Activated T-helper 1 cell treated with anti-CD3 and anti-CD28 coated beads, Interleukin-12 subunit alpha, Interleukin-12 subunit beta, Interleukin-2, Interleukin-4 antibody, amounts not matched to agents 30 ng/mL and 10 ng/mL and 1 ng/mL, durations not matched to agents 14 hours and 24 hours and 36 hours (primary cell): Measurements from ENCODE around the gene CMYA5. TPM values are rescaled to one million over a fixed set of nuclear protein-coding genes. Genes with fewer than 3 reads are reported as not detected.

ENCODE experiments used
- DNase-seq: peaks from one replicate; pipeline ENCODE4 v3.0.0; 2021; ENCODE audit warnings: low spot score
- H3K27ac Mint-ChIP-seq: one replicate; pipeline ENCODE4 v1.8.0; 2021; ENCODE audit warnings: mild to moderate bottlenecking, mixed read lengths
- H3K27me3 Mint-ChIP-seq: one replicate; pipeline ENCODE4 v1.8.0; 2022; ENCODE audit warnings: mild to moderate bottlenecking, moderate library complexity, mixed read lengths; ENCODE audit not compliant: insufficient read depth
- H3K36me3 Mint-ChIP-seq: one replicate; pipeline ENCODE4 v1.8.0; 2021; ENCODE audit warnings: low read depth, mixed read lengths
- H3K4me1 Mint-ChIP-seq: one replicate; pipeline ENCODE4 v1.8.0; 2021; ENCODE audit warnings: low read depth, mixed read lengths
- H3K4me3 Mint-ChIP-seq: one replicate; pipeline ENCODE4 v1.8.0; 2021; ENCODE audit warnings: mild to moderate bottlenecking, moderate library complexity, mixed read lengths
- H3K9me3 Mint-ChIP-seq: one replicate; pipeline ENCODE4 v1.8.0; 2021; ENCODE audit warnings: mixed read lengths
- intact Hi-C: fragments of 100-400 bp; cut with micrococcal nuclease; formaldehyde crosslinking; loops from one replicate; pipeline ENCODE4 v1.15.1; 2024
- total RNA-seq: library from RNA; stranded (reverse); gene quantifications from 2 replicates; pipeline ENCODE4 v1.2.3, GENCODE V29; 2022

Gene CMYA5
- total RNA-seq, 1 donor from 2014 or later = 0.10 TPM

GRCh38 chr5:79742549-79743136 is 53.0 kb downstream of the CMYA5 start:
- intact Hi-C loops = no loop called here
- no peak overlapping the region for H3K27ac Mint-ChIP-seq
- H3K36me3 Mint-ChIP-seq = peaks cover 1% of the 10 kb centered on the region
- H3K4me1 Mint-ChIP-seq = peaks cover 6% of the 10 kb centered on the region
- DNase-seq = no peak
- no peak overlapping the region for H3K4me3 Mint-ChIP-seq
- no peaks in the 10 kb centered on the region for H3K9me3 Mint-ChIP-seq
- peaks cover 26% of the 10 kb centered on the region for H3K27me3 Mint-ChIP-seq

DNA sequence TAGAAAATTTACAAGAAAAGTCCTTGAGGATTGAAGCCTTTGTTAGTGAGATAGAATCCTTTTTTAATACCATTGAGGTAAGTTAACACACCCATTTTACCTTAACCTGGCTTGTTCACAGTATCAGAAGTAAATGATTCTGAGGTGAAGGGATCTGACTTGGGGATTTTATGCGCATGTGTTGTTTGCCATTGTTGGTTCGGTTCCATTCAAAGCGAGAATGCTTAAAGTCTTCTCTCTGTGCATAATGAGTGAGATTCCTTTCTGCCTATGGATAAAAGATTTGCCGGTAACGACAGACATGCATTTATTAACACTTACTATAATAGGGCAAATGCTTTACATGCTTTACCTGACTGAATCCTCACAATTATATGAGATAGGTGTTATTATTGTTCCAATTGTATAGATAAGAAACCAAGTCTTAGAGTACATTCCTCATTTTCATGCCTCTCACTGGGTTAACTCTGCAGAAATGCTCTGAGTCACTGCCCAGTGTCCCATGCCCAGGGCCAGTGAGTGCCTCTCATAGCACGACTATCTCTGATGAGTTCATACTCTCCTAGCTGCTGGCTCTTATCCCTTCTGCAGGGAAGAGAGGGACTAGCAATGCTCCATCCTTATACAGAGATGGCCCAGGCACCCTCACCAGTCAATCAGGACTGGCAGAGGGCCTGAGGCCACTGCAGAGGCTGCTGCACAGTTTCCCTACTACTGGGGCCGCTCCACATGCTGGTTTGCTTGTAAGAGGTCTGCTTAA is 54.4 kb downstream of the CMYA5 start:
- no peak overlapping the region for H3K27ac Mint-ChIP-seq
- intact Hi-C loops = no loop called here
- H3K27me3 Mint-ChIP-seq = peaks cover 22% of the 10 kb centered on the region
- no peak overlapping the region for H3K4me3 Mint-ChIP-seq
- no peaks in the 10 kb centered on the region for H3K4me1 Mint-ChIP-seq
- DNase-seq = no peak
- no peaks in the 10 kb centered on the region for H3K9me3 Mint-ChIP-seq
- H3K36me3 Mint-ChIP-seq = no peaks in the 10 kb centered on the region

- intact Hi-C loops = no loop called here
- H3K27me3 Mint-ChIP-seq = peaks cover 21% of the 10 kb centered on the region
Measured at GRCh38 chr5:79745255-79745654, 55.6 kb downstream of the CMYA5 start.

DNA sequence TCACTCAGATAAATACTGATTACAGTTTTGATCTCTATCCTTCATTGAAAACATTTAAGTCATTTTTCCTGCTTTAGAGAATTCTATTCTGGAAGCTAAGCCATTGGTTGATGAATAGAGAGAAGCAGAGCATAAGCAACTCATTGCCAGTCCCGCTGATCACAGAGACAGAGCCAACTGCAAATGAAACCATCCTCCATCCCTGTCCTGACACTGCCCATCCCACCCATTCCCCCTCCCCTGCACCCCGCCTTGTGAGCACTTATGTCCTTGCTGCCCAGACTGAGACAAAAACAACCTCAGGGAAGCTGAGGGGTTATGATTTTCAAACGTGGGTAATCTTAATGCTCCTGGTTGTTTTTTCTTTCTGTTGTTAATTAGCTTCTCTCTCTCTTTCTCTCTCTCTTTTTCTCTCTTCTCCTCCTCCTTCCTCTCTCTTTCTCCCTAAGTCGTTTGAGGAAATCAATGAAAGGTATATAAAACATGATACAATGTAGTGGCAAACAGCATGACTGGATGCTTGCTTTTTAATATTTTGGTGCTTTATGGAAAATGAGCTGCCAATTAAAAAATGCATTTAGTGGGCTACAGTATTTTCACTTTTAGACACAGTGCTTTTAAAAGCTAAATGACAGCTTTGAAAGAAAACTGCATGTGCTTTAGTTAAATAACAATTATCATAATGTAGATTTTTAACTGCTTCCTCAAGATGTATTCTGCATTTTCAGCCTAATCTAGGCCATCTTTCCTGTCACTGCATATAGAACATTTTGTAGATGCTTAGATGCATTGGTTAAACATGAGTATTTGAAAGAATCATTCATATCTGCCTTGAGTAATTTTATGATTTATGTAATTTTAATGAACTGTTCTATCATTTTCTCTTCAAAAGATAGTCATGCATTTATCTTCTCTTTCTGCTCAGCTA is 57.3 kb downstream of the CMYA5 start:
- H3K4me3 Mint-ChIP-seq = no peak overlapping the region
- no peaks in the 10 kb centered on the region for H3K36me3 Mint-ChIP-seq
- no peak for DNase-seq
- H3K27me3 Mint-ChIP-seq = peaks cover 15% of the 10 kb centered on the region
- no peak overlapping the region for H3K27ac Mint-ChIP-seq
- intact Hi-C loops = no loop called here
- H3K4me1 Mint-ChIP-seq = no peaks in the 10 kb centered on the region
- no peaks in the 10 kb centered on the region for H3K9me3 Mint-ChIP-seq

More at GRCh38 chr5:79745255-79745654, 55.6 kb downstream of the CMYA5 start:
- H3K4me1 Mint-ChIP-seq = no peaks in the 10 kb centered on the region
- H3K4me3 Mint-ChIP-seq = no peak overlapping the region
- no peaks in the 10 kb centered on the region for H3K36me3 Mint-ChIP-seq
- no peak overlapping the region for H3K27ac Mint-ChIP-seq
- DNase-seq = no peak
- no peaks in the 10 kb centered on the region for H3K9me3 Mint-ChIP-seq

DNA sequence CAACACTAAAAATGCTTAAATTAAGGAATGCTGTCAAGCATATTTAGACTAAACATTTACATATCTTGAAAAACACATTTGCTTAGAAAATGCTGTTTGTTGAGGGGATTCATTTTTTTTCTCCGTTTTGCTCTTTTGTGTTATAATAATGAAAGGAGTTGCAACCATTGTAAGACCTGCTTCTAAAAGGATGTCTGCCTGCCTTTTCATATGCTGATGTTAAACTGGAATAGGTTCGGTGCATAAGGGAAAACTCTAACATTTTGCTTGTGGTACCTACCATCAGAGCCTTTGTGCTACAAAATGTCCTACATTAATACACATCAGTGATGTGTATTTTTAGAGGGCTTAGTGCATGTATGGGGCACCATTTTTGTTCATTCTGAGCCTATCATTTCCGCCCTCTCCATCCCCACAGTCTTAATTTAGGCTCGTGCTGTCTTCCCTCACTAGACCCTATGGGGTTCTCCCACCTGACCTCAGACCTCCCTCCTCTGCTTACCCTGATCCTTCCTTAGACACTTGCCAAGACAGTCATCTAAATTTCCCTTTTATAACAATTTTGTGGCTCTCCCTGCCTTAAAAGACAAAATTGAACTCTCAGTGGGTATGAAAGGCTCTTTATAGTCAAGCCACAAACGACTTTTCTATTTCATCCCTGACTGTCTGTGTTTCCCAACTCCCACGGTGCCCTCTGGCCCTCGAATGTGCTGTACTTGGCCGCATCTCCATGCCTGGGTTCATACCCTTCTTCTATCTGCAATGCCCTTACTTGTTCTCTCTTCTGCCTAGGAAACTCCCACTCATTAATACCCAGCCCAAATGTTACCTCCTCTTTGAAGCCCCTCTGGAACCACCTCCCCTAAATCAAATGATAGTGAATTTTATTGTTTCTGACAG is 61.2 kb downstream of the CMYA5 start:
- intact Hi-C loops = no loop called here
- H3K27me3 Mint-ChIP-seq = peaks cover 13% of the 10 kb centered on the region
- H3K4me1 Mint-ChIP-seq = no peaks in the 10 kb centered on the region
- no peak for DNase-seq
- no peaks in the 10 kb centered on the region for H3K36me3 Mint-ChIP-seq
- H3K9me3 Mint-ChIP-seq = no peaks in the 10 kb centered on the region
- H3K27ac Mint-ChIP-seq = no peak overlapping the region
- no peak overlapping the region for H3K4me3 Mint-ChIP-seq

- no peaks in the 10 kb centered on the region for H3K36me3 Mint-ChIP-seq
- no peaks in the 10 kb centered on the region for H3K9me3 Mint-ChIP-seq
- peaks cover 8% of the 10 kb centered on the region for H3K27me3 Mint-ChIP-seq
- no peak for DNase-seq
- intact Hi-C loops = no loop called here
- H3K4me1 Mint-ChIP-seq = no peaks in the 10 kb centered on the region
- no peak overlapping the region for H3K27ac Mint-ChIP-seq
- no peak overlapping the region for H3K4me3 Mint-ChIP-seq
Measured at GRCh38 chr5:79753092-79753491, 63.5 kb downstream of the CMYA5 start.

DNA sequence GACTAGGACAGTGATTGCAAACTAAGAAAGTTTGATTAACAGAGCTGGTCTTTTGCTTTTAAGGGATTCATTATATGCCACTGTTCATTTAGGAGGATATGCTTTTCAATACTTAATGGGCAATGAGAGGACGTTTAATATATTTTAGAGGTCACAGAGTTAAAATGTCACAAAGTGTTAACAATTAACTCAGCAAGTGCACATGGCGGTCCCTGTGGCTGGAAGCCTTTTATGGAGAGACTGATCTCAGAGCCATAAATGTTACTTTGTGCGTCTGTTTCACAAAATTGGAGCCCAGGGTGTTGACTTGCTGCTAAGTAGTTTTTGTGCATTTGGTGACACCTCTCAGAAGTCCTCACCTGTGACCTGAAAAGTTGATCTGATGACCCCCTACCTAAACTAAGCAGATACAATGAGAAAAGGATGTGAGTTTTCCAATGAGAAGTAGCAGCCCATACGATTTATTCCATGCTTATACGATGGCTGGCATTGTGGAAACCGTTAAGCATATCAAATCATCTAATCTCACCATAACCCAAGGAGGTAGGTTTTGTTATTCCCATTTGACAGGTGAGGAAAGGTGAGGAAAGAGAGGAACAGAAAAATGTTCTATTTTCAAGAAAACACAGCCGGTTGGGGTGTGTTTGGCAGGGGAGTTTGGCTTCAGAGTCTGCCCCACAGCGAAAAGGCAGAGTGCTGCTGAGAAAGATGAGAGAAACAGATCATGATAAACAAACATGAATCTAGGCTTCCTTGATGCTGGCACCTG is 64.4 kb downstream of the CMYA5 start:
- Mint-ChIP-seq H3K4me3 (no peak overlapping the region), H3K27me3 (peaks cover 7% of the 10 kb centered on the region), H3K4me1 (no peaks in the 10 kb centered on the region), H3K27ac (no peak overlapping the region), H3K36me3 (no peaks in the 10 kb centered on the region), H3K9me3 (no peaks in the 10 kb centered on the region)
- intact Hi-C loops = loop anchor here (2.0 kb wide), 1 partner anchor 17 kb away; no protein-coding TSS in a partner anchor
- DNase-seq = no peak

DNA sequence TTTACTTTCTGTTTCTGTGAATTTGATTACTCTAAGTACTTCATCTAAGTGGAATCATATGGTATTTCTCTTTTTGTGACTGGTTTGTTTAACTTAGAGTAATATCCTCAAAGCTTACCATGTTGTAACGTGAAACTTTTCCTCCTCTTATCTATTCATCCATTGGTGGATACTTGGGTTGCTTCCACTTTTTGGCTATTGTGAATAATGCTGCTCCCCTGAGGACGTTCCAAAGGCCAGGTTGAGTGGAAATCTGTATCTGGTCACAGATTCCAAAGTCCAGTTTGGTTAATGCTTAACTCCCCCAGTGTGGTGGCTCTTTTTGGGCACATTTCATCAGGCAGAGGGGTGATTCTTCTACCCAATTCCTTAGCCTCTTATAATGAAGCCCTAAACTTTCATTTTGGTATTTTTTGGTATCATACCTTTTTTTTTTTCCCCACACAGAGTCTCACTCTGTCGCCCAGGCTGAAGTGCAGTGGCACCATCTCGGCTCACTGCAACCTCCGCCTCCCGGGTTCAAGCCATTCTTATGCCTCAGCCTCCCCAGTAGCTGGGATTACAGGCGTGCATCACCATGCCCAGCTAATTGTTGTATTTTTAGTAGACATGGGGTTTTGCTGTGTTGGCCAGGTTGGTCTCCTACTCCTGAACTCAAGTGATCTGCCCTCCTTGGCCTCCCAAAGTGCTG is 65.4 kb downstream of the CMYA5 start:
- H3K4me3 Mint-ChIP-seq = no peak overlapping the region
- intact Hi-C loops = loop anchor here (2.0 kb wide), 1 partner anchor 18 kb away; no protein-coding TSS in a partner anchor

DNA sequence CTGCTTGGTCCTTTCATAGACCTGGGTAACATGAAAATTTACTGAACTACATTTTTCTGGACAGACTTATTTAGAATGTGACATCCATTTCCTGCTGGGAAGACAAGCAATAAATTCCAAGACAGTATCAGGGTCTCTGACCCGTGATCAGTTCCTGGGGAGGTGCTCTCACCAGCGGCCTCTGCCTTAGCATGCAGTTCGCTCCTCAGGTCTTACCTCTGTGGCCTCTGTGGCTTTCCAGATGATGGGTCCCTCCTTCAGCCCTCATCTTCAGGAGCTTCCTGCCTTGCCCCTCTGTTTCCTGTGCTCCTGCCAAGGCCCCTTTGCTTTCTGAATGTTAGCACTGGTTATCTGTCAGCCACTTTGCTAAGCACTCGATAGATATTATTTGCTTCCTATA is 66.4 kb downstream of the CMYA5 start:
- Mint-ChIP-seq H3K9me3 (no peaks in the 10 kb centered on the region), H3K36me3 (no peaks in the 10 kb centered on the region), H3K27me3 (peaks cover 5% of the 10 kb centered on the region), H3K4me3 (no peak overlapping the region), H3K27ac (no peak overlapping the region), H3K4me1 (no peaks in the 10 kb centered on the region)
- intact Hi-C loops = no loop called here
- DNase-seq = no peak

More for the DNA sequence above, 65.4 kb downstream of the CMYA5 start:
- H3K27me3 Mint-ChIP-seq = peaks cover 5% of the 10 kb centered on the region
- no peaks in the 10 kb centered on the region for H3K9me3 Mint-ChIP-seq
- DNase-seq = no peak
- H3K27ac Mint-ChIP-seq = no peak overlapping the region
- H3K36me3 Mint-ChIP-seq = no peaks in the 10 kb centered on the region
- H3K4me1 Mint-ChIP-seq = no peaks in the 10 kb centered on the region

- Mint-ChIP-seq H3K9me3 (no peaks in the 10 kb centered on the region), H3K4me3 (no peak overlapping the region), H3K4me1 (no peaks in the 10 kb centered on the region), H3K36me3 (no peaks in the 10 kb centered on the region), H3K27me3 (no peaks in the 10 kb centered on the region), H3K27ac (no peak overlapping the region)
- intact Hi-C loops = no loop called here
- no peak for DNase-seq
Measured at GRCh38 chr5:79759436-79759835, 69.8 kb downstream of the CMYA5 start.

GRCh38 chr5:79759848-79760247 is 70.2 kb downstream of the CMYA5 start:
- Mint-ChIP-seq H3K9me3 (no peaks in the 10 kb centered on the region), H3K36me3 (no peaks in the 10 kb centered on the region), H3K27ac (no peak overlapping the region), H3K27me3 (no peaks in the 10 kb centered on the region), H3K4me1 (no peaks in the 10 kb centered on the region), H3K4me3 (no peak overlapping the region)
- intact Hi-C loops = no loop called here
- no peak for DNase-seq
